ENCODE data around the gene MAL.

GRCh38 chr2:95086017-95086416, 60.5 kb downstream of the MAL start:
- TF ChIP-seq CTCF (conservative IDR thresholded peaks at IDR 0.05) (no peak), ZFX (IDR thresholded peaks at IDR 0.05) (no peak)

All from C4-2B (cell line).